ENCODE measurements around the gene C11orf52.

DNA sequence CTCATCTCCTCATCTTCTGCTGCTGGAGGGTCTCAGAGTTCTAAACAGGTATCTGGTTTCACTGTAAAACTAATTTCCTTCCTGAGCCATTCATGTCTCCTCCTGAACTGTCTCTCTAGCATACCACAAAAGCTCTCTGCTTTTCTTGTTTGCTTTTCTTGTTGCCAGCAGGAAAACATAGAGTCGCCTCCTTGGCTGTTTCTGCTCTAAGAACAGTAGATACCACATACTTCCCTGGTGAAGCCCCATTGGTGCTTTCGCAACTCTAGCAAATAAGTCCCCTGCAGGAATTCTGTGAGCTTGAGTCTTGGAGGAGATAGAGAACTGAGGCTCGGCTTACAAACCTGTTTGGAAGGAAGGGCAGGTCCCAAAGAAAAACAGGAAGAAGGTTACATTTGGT, 25.4 kb downstream of the C11orf52 start:
- TF ChIP-seq PKNOX1 (IDR thresholded peaks at IDR 0.05) (no peak), BHLHE40 (IDR thresholded peaks at IDR 0.05; ENCODE audit: borderline replicate concordance) (no peak), TARDBP (IDR thresholded peaks at IDR 0.05) (no peak), SP1 (IDR thresholded peaks at IDR 0.05) (no peak), FOXA1 (IDR thresholded peaks at IDR 0.05) (no peak), ZNF384 (IDR thresholded peaks at IDR 0.05) (no peak), ELF4 (IDR thresholded peaks at IDR 0.05) (no peak), CTBP1 (IDR thresholded peaks at IDR 0.05; ENCODE audit: borderline replicate concordance) (no peak)

All from HEK293T (cell line).